AG08396 (cell line): Measurements from ENCODE around the gene MBNL2.
A peak's percentile ranks its signal among the peaks of the same experiment; 100 is the strongest.
"Not testable (repeated sequence)": the region's sequence is repeated elsewhere in the genome, so short reads cannot be mapped to it uniquely, and the experiment has no call there.

ENCODE experiments used
- DNase-seq: peaks from one replicate; pipeline ENCODE4 v3.0.0; 2012; ENCODE audit warnings: low spot score, mixed read lengths

The MBNL2 gene

GRCh38 chr13:97221989-97222700 is at the start of gene MBNL2:
MBNL2 (plus strand) TSS chr13:97222333; CDS start chr13:97276236, 53,903 bp downstream.
- DNase-seq = peak; percentile 87

GRCh38 chr13:97174638-97175037 is 47.5 kb upstream of the MBNL2 start:
- no peak for DNase-seq

GRCh38 chr13:97175041-97175440 is 47.1 kb upstream of the MBNL2 start:
- no peak for DNase-seq

DNA sequence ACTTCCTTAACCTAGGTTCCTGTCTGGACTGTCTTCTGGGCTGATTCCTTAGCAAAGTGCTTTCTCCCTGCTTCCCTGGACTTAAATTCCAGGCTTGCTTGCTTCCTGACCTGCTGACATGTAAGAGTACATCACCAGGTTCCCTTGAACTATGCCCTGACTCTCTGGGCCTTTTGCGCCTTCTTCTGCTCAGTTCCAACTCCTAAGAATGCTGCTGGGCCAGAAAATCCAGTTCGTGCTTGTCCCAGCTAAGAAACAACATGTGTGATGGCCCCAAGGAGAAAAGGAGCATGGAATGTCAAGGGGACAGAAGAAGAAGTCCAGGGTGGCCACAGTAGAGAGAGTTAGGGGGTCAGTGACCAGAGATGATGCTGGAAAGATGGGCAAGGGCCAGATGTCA is 42.6 kb upstream of the MBNL2 start:
- DNase-seq = no peak

GRCh38 chr13:97182111-97182890 is 39.8 kb upstream of the MBNL2 start:
- no peak for DNase-seq

GRCh38 chr13:97185291-97185690 is 36.8 kb upstream of the MBNL2 start:
- no peak for DNase-seq

GRCh38 chr13:97185751-97186150 is 36.4 kb upstream of the MBNL2 start:
- DNase-seq = no peak

GRCh38 chr13:97188207-97188606 is 33.9 kb upstream of the MBNL2 start:
- no peak for DNase-seq

- no peak for DNase-seq
Measured at GRCh38 chr13:97189928-97190327, 32.2 kb upstream of the MBNL2 start.

DNA sequence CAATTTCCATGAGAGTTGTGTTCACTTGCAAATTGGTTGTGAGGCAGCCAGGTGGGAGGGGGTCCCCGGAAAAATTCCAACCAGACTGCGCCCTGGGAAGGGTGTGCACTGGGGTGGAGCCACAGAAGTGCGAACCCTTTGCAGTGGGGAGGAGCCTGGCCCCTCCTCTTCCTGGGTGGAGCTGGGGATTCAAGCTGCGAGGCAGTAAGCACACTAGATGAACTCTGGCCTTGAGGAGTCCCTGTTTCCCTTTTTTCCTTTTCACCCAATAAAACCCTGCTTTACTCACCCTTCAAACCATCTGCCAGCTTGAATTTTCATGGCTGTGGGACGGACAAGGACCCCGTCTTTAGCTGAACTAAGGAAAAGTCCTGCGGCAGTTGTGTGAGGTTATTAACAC is 31.0 kb upstream of the MBNL2 start:
- DNase-seq = no peak

GRCh38 chr13:97191615-97192014 is 30.5 kb upstream of the MBNL2 start:
- DNase-seq = no peak

DNA sequence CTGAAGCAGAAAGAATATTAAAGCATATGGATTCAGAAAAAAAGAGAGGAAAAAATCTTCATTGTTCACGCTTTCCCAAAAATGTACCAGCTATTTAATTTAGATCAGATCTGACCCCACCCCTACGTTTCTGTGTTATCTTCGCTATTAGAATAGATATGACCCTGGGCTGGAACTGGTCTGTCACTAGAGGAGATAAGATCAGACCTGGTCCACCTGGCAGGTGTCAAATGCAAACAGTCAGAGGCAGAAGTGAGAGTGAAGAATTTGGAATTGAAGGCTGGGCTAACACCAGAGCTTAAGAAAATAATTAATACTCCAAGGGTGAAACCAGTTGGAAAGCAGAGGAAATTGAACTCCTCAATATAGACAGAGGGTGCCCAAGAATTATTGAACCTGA is 30.0 kb upstream of the MBNL2 start:
- DNase-seq = no peak

DNA sequence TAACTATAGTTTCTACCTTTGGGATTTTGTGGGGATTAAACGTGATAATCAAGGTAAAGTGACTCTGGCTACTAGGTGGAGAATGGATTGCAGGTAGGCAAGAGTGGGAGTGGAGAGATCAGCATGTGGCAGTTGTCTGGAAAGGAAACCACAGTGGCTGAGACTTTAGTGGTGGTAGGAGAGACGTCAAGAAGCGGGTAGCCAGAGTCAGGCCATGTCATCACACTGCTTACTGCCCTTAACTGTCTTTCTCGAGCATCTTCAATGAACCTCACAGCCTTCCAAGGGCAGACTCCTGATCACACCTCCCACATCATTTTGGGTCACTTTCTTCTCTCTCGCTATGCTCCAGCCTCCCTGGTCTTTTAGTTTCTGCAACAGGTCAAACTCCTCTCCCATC is 28.6 kb upstream of the MBNL2 start:
- no peak for DNase-seq

GRCh38 chr13:97194479-97194878 is 27.7 kb upstream of the MBNL2 start:
- DNase-seq = peak; percentile 20

- DNase-seq = no peak
Measured at GRCh38 chr13:97196340-97196739, 25.8 kb upstream of the MBNL2 start.

DNA sequence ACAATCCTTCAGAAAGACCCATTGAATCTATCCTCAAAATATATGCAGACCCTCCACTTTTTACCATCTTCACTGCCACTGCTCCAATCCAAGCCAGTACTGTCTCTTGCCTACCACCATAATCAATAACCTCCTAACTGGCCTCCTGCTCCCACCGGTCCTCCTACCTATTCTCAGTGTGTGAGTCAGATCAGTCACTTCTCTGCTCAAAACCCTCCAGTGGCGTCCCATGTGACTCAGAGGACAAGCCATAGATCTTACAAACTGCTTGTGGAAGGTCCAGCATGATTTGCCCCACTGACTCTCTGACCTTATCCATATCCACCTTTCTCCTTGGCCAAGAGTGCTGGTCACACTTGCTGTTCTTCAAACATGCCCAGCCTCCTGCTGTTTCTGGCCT is 23.4 kb upstream of the MBNL2 start:
- DNase-seq = no peak

DNA sequence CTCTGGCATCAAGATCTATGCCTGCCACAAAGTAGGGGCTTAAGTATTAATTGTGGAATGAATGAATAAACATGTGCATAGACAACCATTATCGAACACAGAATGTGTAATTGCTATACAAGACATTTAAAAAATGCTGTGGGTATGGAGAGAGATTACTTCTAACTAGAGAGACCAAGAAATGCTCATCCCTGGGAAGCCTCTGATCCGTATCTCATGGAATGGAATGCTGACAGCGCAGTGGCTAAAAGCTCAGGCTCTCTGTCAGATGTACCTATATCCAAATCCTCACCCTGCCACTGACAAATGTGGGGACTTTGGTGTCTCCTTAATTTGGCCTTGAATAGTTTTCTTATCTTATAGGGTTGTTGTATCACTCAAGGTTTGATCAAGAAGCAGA is 22.7 kb upstream of the MBNL2 start:
- DNase-seq = no peak

- DNase-seq = no peak
Measured at GRCh38 chr13:97200081-97200942, 21.8 kb upstream of the MBNL2 start.

DNA sequence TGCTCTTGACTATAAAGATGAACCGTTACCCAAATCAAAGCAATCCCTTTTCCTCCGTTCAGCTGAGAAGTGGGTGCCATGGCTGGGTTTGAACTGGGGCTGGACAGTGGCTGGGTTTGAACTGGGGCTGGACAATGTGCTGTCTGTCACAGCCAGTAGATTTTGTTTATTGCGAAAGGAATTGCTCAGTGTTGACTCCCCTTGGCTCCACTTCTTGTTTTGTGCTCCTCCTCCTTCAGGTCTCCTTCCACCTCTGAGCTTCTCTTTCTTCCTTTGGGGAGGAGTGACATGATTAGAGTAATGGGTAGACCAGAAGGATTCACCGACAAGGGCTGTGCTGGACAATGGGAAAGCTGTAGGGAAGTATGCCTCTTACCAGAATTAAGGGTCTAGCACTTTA is 19.4 kb upstream of the MBNL2 start:
- DNase-seq = no peak

GRCh38 chr13:97205465-97205864 is 16.7 kb upstream of the MBNL2 start:
- DNase-seq = no peak

DNA sequence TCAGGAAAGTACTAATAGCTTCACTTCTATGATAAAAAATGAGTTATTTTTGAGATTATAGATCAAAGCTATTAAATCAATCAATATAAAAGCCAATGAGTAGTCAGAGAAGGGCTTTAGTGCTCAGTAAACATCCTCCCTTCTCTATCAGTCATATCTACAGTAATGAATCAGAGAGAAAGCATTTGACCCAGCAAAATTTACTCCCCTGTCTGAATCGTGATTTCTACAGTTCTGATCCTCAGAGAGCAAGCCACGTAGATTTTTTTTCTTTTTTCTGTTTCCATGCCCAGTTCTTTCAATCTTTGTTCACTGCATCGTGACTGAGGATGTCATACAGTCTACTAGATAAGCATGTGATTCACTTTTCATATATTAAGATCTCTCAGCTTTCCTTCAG is 16.2 kb upstream of the MBNL2 start:
- DNase-seq = peak; percentile 21

DNA sequence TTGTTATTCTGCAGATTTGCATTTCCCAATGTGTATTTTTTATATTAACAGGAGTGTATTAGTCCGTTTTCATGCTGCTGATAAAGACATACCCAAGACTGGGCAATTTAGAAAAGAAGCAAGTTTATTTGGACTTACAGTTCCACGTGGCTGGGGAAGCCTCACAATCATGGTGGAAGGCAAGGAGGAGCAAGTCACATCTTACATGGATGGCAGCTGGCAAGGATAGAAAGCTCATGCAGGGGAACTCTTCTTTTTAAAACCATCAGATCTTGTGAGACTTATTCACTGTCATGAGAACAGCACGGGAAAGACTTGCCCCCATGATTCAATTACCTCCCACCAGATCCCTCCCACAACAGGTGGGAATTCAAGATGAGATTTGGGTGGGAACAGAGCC is 14.9 kb upstream of the MBNL2 start:
- not testable (repeated sequence) for DNase-seq

- DNase-seq = no peak
Measured at GRCh38 chr13:97211300-97211699, 10.8 kb upstream of the MBNL2 start.
